ENCODE data around the gene PPP1R12B. TPM values are rescaled to one million over a fixed set of nuclear protein-coding genes. Genes with fewer than 3 reads are reported as not detected.
"Not testable (repeated sequence)": the region's sequence is repeated elsewhere in the genome, so short reads cannot be mapped to it uniquely, and the experiment has no call there.

The PPP1R12B gene
- total RNA-seq, 1 experiment from 2014 or later: 13.1 TPM

DNA sequence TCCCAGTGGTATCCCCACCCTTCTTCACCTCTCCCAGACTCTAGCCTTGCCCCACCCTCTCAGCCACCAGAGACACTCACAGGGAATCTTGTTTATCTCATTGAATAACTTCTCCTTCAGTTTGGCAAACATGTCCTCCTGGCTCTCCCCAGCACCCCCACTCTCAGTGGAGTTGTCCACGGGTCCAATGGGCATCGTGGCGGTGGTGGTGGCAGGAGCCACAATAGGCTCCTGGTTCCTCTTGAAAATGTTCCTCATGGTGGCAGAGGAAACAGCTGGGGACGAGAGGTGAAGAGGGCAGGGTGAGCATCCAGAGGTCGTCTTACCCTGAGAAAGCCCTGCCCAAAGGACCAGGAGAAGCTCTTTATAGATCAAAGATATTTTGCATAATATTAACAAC, 257.0 kb downstream of the PPP1R12B start:
- in situ Hi-C loops (cut with HindIII; ENCODE audit: low pct_unique_long_range_greater_than_20kb, low sequenced_read_pairs): no loop called here
- no peak overlapping the region for H3K27ac ChIP-seq (ENCODE audit: low read length)
- no peaks in the 10 kb centered on the region for H3K36me3 ChIP-seq (ENCODE audit: control insufficient read depth, insufficient read depth, low read length)
- ATAC-seq (no peak), DNase-seq (ENCODE audit: low read depth, low spot score) (no peak)
- no TSS peak for BruUV-seq (replicated peaks)
- no peaks in the 10 kb centered on the region for H3K4me1 ChIP-seq (ENCODE audit: control insufficient read depth, insufficient read depth, low read length)
- ChIA-PET POLR2A (no interaction called here), CTCF (no interaction called here)
- TF ChIP-seq POLR2AphosphoS5 (IDR thresholded peaks at IDR 0.05; ENCODE audit: low read depth, low read length) (no peak), SIN3A (IDR thresholded peaks at IDR 0.05; ENCODE audit: borderline replicate concordance, insufficient read depth, low read depth, low read length) (no peak), REST (IDR thresholded peaks at IDR 0.05; ENCODE audit: insufficient read depth in 1 of 2, low read depth in 2 of 2, low read length in 1 of 2) (no peak), TCF7L2 (IDR thresholded peaks at IDR 0.05; ENCODE audit: low read depth, low read length) (no peak)
- TF ChIP-seq, protein P1, sequence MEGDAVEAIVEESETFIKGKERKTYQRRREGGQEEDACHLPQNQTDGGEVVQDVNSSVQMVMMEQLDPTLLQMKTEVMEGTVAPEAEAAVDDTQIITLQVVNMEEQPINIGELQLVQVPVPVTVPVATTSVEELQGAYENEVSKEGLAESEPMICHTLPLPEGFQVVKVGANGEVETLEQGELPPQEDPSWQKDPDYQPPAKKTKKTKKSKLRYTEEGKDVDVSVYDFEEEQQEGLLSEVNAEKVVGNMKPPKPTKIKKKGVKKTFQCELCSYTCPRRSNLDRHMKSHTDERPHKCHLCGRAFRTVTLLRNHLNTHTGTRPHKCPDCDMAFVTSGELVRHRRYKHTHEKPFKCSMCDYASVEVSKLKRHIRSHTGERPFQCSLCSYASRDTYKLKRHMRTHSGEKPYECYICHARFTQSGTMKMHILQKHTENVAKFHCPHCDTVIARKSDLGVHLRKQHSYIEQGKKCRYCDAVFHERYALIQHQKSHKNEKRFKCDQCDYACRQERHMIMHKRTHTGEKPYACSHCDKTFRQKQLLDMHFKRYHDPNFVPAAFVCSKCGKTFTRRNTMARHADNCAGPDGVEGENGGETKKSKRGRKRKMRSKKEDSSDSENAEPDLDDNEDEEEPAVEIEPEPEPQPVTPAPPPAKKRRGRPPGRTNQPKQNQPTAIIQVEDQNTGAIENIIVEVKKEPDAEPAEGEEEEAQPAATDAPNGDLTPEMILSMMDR (IDR thresholded peaks at IDR 0.05): no peak
- intact Hi-C loops (cut with micrococcal nuclease; ENCODE audit: unreplicated experiment): loop anchor here (10.0 kb wide), 1 partner anchor 141 kb away; no protein-coding TSS in a partner anchor
- no peaks in the 10 kb centered on the region for H3K27me3 ChIP-seq (ENCODE audit: control insufficient read depth, insufficient read depth, low read length)
- no peak overlapping the region for H3K4me3 ChIP-seq (ENCODE audit: low read depth in 2 of 2, low read length in 2 of 2)
- no peaks in the 10 kb centered on the region for H3K9me3 ChIP-seq (ENCODE audit: control insufficient read depth, insufficient read depth, low read depth, low read length)

DNA sequence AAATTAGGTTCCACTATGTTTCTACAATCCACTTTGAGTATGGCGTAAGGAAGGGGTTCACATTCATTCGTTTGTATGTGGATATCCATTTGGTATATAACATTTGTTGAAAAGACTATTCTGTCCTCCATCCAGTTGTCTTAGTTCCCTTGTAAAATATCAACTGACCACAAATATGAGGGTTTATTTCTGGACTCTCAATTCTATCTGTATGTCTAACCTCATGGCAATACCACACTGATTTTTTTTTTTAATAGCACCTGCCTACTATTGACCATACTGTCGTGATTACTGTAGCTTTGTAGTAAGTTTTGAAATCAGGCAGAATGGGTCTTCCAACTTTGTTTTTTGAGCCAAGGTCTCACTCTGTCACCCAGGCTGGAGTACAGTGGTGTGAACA, 263.5 kb downstream of the PPP1R12B start:
- H3K9me3 ChIP-seq (ENCODE audit: control insufficient read depth, insufficient read depth, low read depth, low read length); POLR2A ChIA-PET; H3K4me3 ChIP-seq (ENCODE audit: low read depth in 2 of 2, low read length in 2 of 2); BruUV-seq (replicated peaks); CTCF ChIA-PET; ATAC-seq; intact Hi-C loops (cut with micrococcal nuclease; ENCODE audit: unreplicated experiment); H3K4me1 ChIP-seq (ENCODE audit: control insufficient read depth, insufficient read depth, low read length); DNase-seq (ENCODE audit: low read depth, low spot score); H3K27me3 ChIP-seq (ENCODE audit: control insufficient read depth, insufficient read depth, low read length); in situ Hi-C loops (cut with HindIII; ENCODE audit: low pct_unique_long_range_greater_than_20kb, low sequenced_read_pairs); H3K36me3 ChIP-seq (ENCODE audit: control insufficient read depth, insufficient read depth, low read length); H3K27ac ChIP-seq (ENCODE audit: low read length): not testable (repeated sequence)

DNA sequence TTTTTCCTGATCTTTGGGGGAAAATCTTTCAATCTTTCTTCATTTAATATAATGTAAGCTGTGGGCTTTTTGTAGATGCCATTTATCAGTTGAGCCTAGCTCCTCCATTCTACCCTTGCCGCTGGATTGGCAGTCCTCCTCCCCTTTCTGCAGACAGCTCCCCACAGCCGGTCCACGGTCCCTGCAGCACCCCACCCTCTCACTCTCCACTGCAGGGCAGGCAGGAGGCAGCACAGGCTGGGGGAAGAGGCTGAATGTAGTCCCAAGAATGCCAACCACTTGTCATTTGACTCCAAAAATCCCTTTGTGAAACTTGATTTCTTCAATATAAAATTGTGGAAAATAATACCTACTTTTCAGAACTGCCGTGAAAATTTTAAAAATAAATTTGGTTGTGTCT, 265.1 kb downstream of the PPP1R12B start:
- POLR2A ChIA-PET: no interaction called here
- in situ Hi-C loops (cut with HindIII; ENCODE audit: low pct_unique_long_range_greater_than_20kb, low sequenced_read_pairs): no loop called here
- CTCF ChIA-PET: no interaction called here
- intact Hi-C loops (cut with micrococcal nuclease; ENCODE audit: unreplicated experiment): no loop called here
- BruUV-seq (replicated peaks): no TSS peak
- Histone ChIP-seq H3K27ac (ENCODE audit: low read length) (no peak overlapping the region), H3K27me3 (ENCODE audit: control insufficient read depth, insufficient read depth, low read length) (no peaks in the 10 kb centered on the region), H3K4me1 (ENCODE audit: control insufficient read depth, insufficient read depth, low read length) (no peaks in the 10 kb centered on the region), H3K4me3 (ENCODE audit: low read depth in 2 of 2, low read length in 2 of 2) (no peak overlapping the region), H3K9me3 (ENCODE audit: control insufficient read depth, insufficient read depth, low read depth, low read length) (no peaks in the 10 kb centered on the region), H3K36me3 (ENCODE audit: control insufficient read depth, insufficient read depth, low read length) (no peaks in the 10 kb centered on the region)
- ATAC-seq (no peak), DNase-seq (ENCODE audit: low read depth, low spot score) (no peak)
- TF ChIP-seq POLR2AphosphoS5 (IDR thresholded peaks at IDR 0.05; ENCODE audit: low read depth, low read length): no peak
- TF ChIP-seq TCF7L2 (IDR thresholded peaks at IDR 0.05; ENCODE audit: low read depth, low read length): no peak

Data from Panc1 (cell line).